ENCODE results near the gene FAR2.
A peak's percentile ranks its signal among the peaks of the same experiment; 100 is the strongest.

FAR2 gene

GRCh38 chr12:29222200-29222599 is 73.1 kb downstream of the FAR2 start:
- Histone ChIP-seq H3K27me3 (no peaks in the 10 kb centered on the region), H3K27ac (peak overlapping the region; percentile 69), H3K9me3 (no peaks in the 10 kb centered on the region), H3K4me1 (ENCODE audit: control insufficient read depth in 1 of 2, insufficient read depth in 1 of 2, low read depth in 1 of 2, low read length in 1 of 2) (peaks cover 64 to 67% of the 10 kb centered on the region in 2 experiments), H3K4me3 (ENCODE audit: low read depth in 1 of 2, low read length in 1 of 2) (no peak overlapping the region), H3K36me3 (no peaks in the 10 kb centered on the region)
- TF ChIP-seq, protein P1, sequence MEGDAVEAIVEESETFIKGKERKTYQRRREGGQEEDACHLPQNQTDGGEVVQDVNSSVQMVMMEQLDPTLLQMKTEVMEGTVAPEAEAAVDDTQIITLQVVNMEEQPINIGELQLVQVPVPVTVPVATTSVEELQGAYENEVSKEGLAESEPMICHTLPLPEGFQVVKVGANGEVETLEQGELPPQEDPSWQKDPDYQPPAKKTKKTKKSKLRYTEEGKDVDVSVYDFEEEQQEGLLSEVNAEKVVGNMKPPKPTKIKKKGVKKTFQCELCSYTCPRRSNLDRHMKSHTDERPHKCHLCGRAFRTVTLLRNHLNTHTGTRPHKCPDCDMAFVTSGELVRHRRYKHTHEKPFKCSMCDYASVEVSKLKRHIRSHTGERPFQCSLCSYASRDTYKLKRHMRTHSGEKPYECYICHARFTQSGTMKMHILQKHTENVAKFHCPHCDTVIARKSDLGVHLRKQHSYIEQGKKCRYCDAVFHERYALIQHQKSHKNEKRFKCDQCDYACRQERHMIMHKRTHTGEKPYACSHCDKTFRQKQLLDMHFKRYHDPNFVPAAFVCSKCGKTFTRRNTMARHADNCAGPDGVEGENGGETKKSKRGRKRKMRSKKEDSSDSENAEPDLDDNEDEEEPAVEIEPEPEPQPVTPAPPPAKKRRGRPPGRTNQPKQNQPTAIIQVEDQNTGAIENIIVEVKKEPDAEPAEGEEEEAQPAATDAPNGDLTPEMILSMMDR (IDR thresholded peaks at IDR 0.05) = no peak

GRCh38 chr12:29223426-29223825 is 74.3 kb downstream of the FAR2 start:
- H3K27me3 ChIP-seq = no peaks in the 10 kb centered on the region
- TF ChIP-seq, protein P1 (IDR thresholded peaks at IDR 0.05) = no peak

GRCh38 chr12:29223956-29224543 is 75.0 kb downstream of the FAR2 start:
- H3K4me1 ChIP-seq (ENCODE audit: control insufficient read depth in 1 of 2, insufficient read depth in 1 of 2, low read depth in 1 of 2, low read length in 1 of 2) = peaks cover 63 to 68% of the 10 kb centered on the region in 2 experiments
- no peaks in the 10 kb centered on the region for H3K27me3 ChIP-seq
- H3K4me3 ChIP-seq (ENCODE audit: low read depth in 1 of 2, low read length in 1 of 2) = no peak overlapping the region
- no peaks in the 10 kb centered on the region for H3K9me3 ChIP-seq
- TF ChIP-seq, protein P1 (IDR thresholded peaks at IDR 0.05) = no peak
- no peaks in the 10 kb centered on the region for H3K36me3 ChIP-seq
- peak overlapping the region; percentile 69 for H3K27ac ChIP-seq

More at GRCh38 chr12:29223426-29223825, 74.3 kb downstream of the FAR2 start:
- peak overlapping the region; percentile 69 for H3K27ac ChIP-seq
- peaks cover 66% of the 10 kb centered on the region in 2 experiments for H3K4me1 ChIP-seq (ENCODE audit: control insufficient read depth in 1 of 2, insufficient read depth in 1 of 2, low read depth in 1 of 2, low read length in 1 of 2)
- H3K4me3 ChIP-seq (ENCODE audit: low read depth in 1 of 2, low read length in 1 of 2) = no peak overlapping the region
- no peaks in the 10 kb centered on the region for H3K9me3 ChIP-seq
- no peaks in the 10 kb centered on the region for H3K36me3 ChIP-seq

DNA sequence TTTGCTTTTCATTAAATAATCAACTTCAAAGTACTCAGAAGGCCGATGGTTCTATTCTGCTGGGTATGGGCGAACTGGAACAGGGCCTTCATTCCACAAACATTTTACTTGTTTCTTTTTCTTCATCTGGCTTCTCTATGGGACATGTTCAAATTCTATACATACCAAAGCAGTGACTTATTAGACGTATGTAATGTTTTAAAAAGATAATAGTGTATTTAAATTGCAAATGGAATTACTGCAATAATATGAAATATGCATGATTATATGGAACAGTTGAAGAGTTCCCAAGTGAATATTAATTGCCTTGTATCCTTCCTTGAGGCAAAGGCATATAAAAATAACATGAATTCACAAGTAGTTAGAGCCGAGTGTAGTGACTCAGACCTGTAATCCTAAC is 75.5 kb downstream of the FAR2 start:
- peak overlapping the region; percentile 69 for H3K27ac ChIP-seq
- H3K27me3 ChIP-seq = no peaks in the 10 kb centered on the region
- H3K36me3 ChIP-seq = no peaks in the 10 kb centered on the region
- TF ChIP-seq, protein P1 (IDR thresholded peaks at IDR 0.05) = no peak
- peaks cover 58 to 66% of the 10 kb centered on the region in 2 experiments for H3K4me1 ChIP-seq (ENCODE audit: control insufficient read depth in 1 of 2, insufficient read depth in 1 of 2, low read depth in 1 of 2, low read length in 1 of 2)
- no peaks in the 10 kb centered on the region for H3K9me3 ChIP-seq
- H3K4me3 ChIP-seq (ENCODE audit: low read depth in 1 of 2, low read length in 1 of 2) = no peak overlapping the region

- TF ChIP-seq, protein P1 (IDR thresholded peaks at IDR 0.05) = no peak
- no peaks in the 10 kb centered on the region for H3K9me3 ChIP-seq
- H3K27ac ChIP-seq = peak overlapping the region; percentile 53
- H3K36me3 ChIP-seq = no peaks in the 10 kb centered on the region
- peaks cover 56 to 66% of the 10 kb centered on the region in 2 experiments for H3K4me1 ChIP-seq (ENCODE audit: control insufficient read depth in 1 of 2, insufficient read depth in 1 of 2, low read depth in 1 of 2, low read length in 1 of 2)
- no peaks in the 10 kb centered on the region for H3K27me3 ChIP-seq
- H3K4me3 ChIP-seq (ENCODE audit: low read depth in 1 of 2, low read length in 1 of 2) = no peak overlapping the region
Measured at GRCh38 chr12:29225834-29226233, 76.8 kb downstream of the FAR2 start.

Data from neutrophil (primary cell).